Liver (tissue), 2 donors: ENCODE results near the gene RASGRP1.

Experiments used
- TAF1 ChIP-seq: conservative IDR thresholded peaks from 2 replicates; pipeline ENCODE4 v1.6.1; 2016; ENCODE audit warnings: antibody characterized with exemption, mild to moderate bottlenecking
- TF ChIP-seq, protein P1 (sequence below): IDR thresholded peaks from 2 replicates; pipeline ENCODE4 v1.6.1; 2016; ENCODE audit warnings: antibody characterized with exemption
- donor health status: healthy.

DNA sequence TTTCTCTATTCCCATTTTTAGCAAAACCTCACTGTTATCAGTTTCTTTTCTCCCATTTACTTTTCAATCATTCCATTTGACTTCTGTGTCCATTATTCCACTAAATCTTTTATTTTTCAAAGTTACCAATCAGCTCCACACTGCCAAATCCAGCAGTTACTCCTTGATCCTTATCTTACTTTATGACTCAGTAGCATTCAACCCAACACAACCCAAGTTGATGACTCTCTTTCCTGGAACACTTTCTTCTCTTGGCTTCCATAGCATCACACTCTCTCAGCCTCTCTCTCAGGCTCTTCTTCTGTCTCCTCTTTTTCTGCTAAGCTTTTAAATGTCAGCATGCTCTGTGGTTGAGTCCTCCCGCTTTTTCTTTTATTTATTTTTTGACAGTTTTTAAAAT lies 36.3 kb downstream of the RASGRP1 start:
- no peak for TF ChIP-seq TAF1
- TF ChIP-seq, protein P1, sequence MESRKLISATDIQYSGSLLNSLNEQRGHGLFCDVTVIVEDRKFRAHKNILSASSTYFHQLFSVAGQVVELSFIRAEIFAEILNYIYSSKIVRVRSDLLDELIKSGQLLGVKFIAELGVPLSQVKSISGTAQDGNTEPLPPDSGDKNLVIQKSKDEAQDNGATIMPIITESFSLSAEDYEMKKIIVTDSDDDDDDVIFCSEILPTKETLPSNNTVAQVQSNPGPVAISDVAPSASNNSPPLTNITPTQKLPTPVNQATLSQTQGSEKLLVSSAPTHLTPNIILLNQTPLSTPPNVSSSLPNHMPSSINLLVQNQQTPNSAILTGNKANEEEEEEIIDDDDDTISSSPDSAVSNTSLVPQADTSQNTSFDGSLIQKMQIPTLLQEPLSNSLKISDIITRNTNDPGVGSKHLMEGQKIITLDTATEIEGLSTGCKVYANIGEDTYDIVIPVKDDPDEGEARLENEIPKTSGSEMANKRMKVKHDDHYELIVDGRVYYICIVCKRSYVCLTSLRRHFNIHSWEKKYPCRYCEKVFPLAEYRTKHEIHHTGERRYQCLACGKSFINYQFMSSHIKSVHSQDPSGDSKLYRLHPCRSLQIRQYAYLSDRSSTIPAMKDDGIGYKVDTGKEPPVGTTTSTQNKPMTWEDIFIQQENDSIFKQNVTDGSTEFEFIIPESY = no peak
